HCT116 (cell line): ENCODE data around the gene HPS3. TPM values are rescaled to one million over a fixed set of nuclear protein-coding genes. Genes with fewer than 3 reads are reported as not detected.

Experiments
- ATAC-seq: fragments of 200-7000 bp; cut with Tn5 transposase; 2 replicates; pipeline ENCODE4 v1.9.1; 2020; ENCODE audit warnings: mild to moderate bottlenecking, moderate library complexity
- BruUV-seq: library from RNA; stranded (reverse); fragments of 400-500 nt; replicated peaks from 2 replicates; lab custom pipeline; 2021; lab: Mats Ljungman, UMichigan
- CTCF ChIA-PET: fragments of 300-600 bp; sonication (Branson Sonifier 250); formaldehyde crosslinking; loops from one replicate; lab custom pipeline; 2021; ENCODE audit warnings: antibody characterized with exemption; lab: Charles Lee
- POLR2A ChIA-PET: fragments of 300-600, 350-600 bp; sonication (Branson Sonifier 250); formaldehyde crosslinking; loops from one replicate; lab custom pipeline; 2021; ENCODE audit warnings: antibody characterized with exemption; lab: Charles Lee
- RAD21 ChIA-PET, 2 experiments: fragments of 300-600 bp; sonication (Branson Sonifier 250); formaldehyde crosslinking; loops; one replicate each; lab custom pipeline; 2023; ENCODE audit warnings: low total read pairs in 2 of 2; ENCODE audit not compliant: uncharacterized antibody in 2 of 2, unreplicated experiment in 2 of 2, low non-redundant PET in 1 of 2; lab: Charles Lee
- DNase-seq: peaks from one replicate; pipeline ENCODE4 v3.0.0-alpha.2; 2010; ENCODE audit warnings: low read depth, low spot score
- H2AFZ ChIP-seq: fragments of 200-600 bp; shearing (Covaris generic), sonication (generic); 2 replicates; pipeline ENCODE4 v1.6.1; 2017; ENCODE audit warnings: low read depth, mixed run types, mixed read lengths, antibody characterized with exemption, low read length; ENCODE audit not compliant: poor library complexity, severe bottlenecking
- H3K27ac ChIP-seq: 2 replicates; pipeline ENCODE4 v1.5.1; 2012; ENCODE audit warnings: low read depth, low read length
- H3K27me3 ChIP-seq: fragments of 200-600 bp; sonication (generic); 2 replicates; pipeline ENCODE4 v1.6.1; 2016; ENCODE audit warnings: mixed run types, low read length, mixed read lengths; ENCODE audit not compliant: insufficient read depth
- H3K36me3 ChIP-seq, 2 experiments: fragments of 200-500 bp in 1 of 2; fragments of 200-600 bp in 1 of 2; sonication (Bioruptor generic) in 1 of 2; sonication (generic) in 1 of 2; 2 replicates each; pipeline versions ENCODE4 v1.5.1 to v1.6.1; 2014 to 2016; ENCODE audit warnings: low read length in 2 of 2, inconsistent platforms in 1 of 2, mixed read lengths in 1 of 2, mixed run types in 1 of 2; ENCODE audit not compliant: insufficient read depth in 2 of 2, control insufficient read depth in 1 of 2
- H3K4me1 ChIP-seq, 2 experiments: fragments of 200-600 bp in 1 of 2; sonication (generic) in 1 of 2; 2 replicates each; pipeline versions ENCODE4 v1.5.1 to v1.6.1; 2012 to 2017; ENCODE audit warnings: low read length in 2 of 2, inconsistent platforms in 1 of 2, mild to moderate bottlenecking in 1 of 2, mixed read lengths in 1 of 2, mixed run types in 1 of 2, moderate library complexity in 1 of 2; ENCODE audit not compliant: insufficient read depth in 2 of 2, control insufficient read depth in 1 of 2
- H3K4me2 ChIP-seq: fragments of 200-600 bp; sonication (generic); 2 replicates; pipeline ENCODE4 v1.6.1; 2017; ENCODE audit warnings: mixed run types, low read length, mixed read lengths
- H3K4me3 ChIP-seq, 2 experiments: fragments of 200-600 bp in 1 of 2; sonication (generic) in 1 of 2; replicated peaks in 1 of 2; 2 replicates each; pipeline ENCODE4 v1.5.1; 2011 to 2016; ENCODE audit warnings: low read length in 2 of 2, control low read depth in 1 of 2, low read depth in 1 of 2, mild to moderate bottlenecking in 1 of 2, mixed read lengths in 1 of 2, mixed run types in 1 of 2
- H3K79me2 ChIP-seq: fragments of 200-600 bp; sonication (generic); 2 replicates; pipeline ENCODE4 v1.6.1; 2017; ENCODE audit warnings: mild to moderate bottlenecking, mixed run types, low read length, moderate library complexity, mixed read lengths; ENCODE audit not compliant: insufficient read depth
- H3K9ac ChIP-seq: fragments of 200-600 bp; sonication (generic); 2 replicates; pipeline ENCODE4 v1.6.1; 2016; ENCODE audit warnings: low read length, mixed read lengths
- H3K9me2 ChIP-seq: fragments of 200-600 bp; sonication (generic), shearing (Covaris generic); 2 replicates; pipeline ENCODE4 v1.6.1; 2017; ENCODE audit warnings: mixed run types, mild to moderate bottlenecking, moderate library complexity; ENCODE audit not compliant: insufficient read depth
- H3K9me3 ChIP-seq, 2 experiments: fragments of 200-500 bp in 1 of 2; fragments of 200-600 bp in 1 of 2; sonication (Bioruptor generic) in 1 of 2; sonication (generic) in 1 of 2; 2 replicates each; pipeline ENCODE4 v1.6.1; 2014 to 2017; ENCODE audit warnings: low read length in 2 of 2, mixed read lengths in 2 of 2, inconsistent platforms in 1 of 2, low read depth in 1 of 2, mild to moderate bottlenecking in 1 of 2, mixed run types in 1 of 2, moderate library complexity in 1 of 2; ENCODE audit not compliant: control insufficient read depth in 1 of 2, insufficient read depth in 1 of 2
- H4K20me1 ChIP-seq: fragments of 200-600 bp; sonication (generic), shearing (Covaris generic); 2 replicates; pipeline ENCODE4 v1.6.1; 2017; ENCODE audit warnings: mixed run types, mild to moderate bottlenecking, moderate library complexity; ENCODE audit not compliant: insufficient read depth
- CBX3 ChIP-seq: IDR thresholded peaks from 2 replicates; pipeline ENCODE4 v1.6.1; 2012; ENCODE audit warnings: low read depth
- EGR1 ChIP-seq: IDR thresholded peaks from 2 replicates; pipeline ENCODE4 v1.6.1; 2012; ENCODE audit warnings: low read depth
- EZH2 ChIP-seq: fragments of 200-600 bp; sonication (generic); IDR thresholded peaks from 2 replicates; pipeline ENCODE4 v1.6.1; 2017; ENCODE audit warnings: antibody characterized with exemption, mixed run types
- FOSL1 ChIP-seq: IDR thresholded peaks from 2 replicates; pipeline ENCODE4 v1.6.1; 2012; ENCODE audit warnings: low read depth
- JUND ChIP-seq: IDR thresholded peaks from 2 replicates; pipeline ENCODE4 v1.6.1; 2012
- REST ChIP-seq: IDR thresholded peaks from 2 replicates; pipeline ENCODE4 v1.6.1; 2012; ENCODE audit warnings: low read depth
- SP1 ChIP-seq: IDR thresholded peaks from 2 replicates; pipeline ENCODE4 v1.6.1; 2012; ENCODE audit warnings: low read depth
- SRF ChIP-seq: IDR thresholded peaks from 2 replicates; pipeline ENCODE4 v1.6.1; 2012; ENCODE audit warnings: low read depth
- YY1 ChIP-seq: IDR thresholded peaks from 2 replicates; pipeline ENCODE4 v1.6.1; 2011; ENCODE audit warnings: low read length, low read depth, moderate library complexity, mild to moderate bottlenecking; ENCODE audit not compliant: insufficient replicate concordance; ENCODE audit errors: extremely low read depth
- ZNF274 ChIP-seq: fragments of 200-500 bp; sonication (Bioruptor generic); IDR thresholded peaks from 2 replicates; pipeline ENCODE4 v1.6.1; 2014; ENCODE audit warnings: mild to moderate bottlenecking, low read depth, low read length, inconsistent platforms
- intact Hi-C: fragments of 100-400 bp; cut with micrococcal nuclease; formaldehyde crosslinking; loops from 2 replicates; pipeline ENCODE4 v1.10.0; 2022
- total RNA-seq: library from RNA; stranded (reverse); gene quantifications from one replicate; pipeline ENCODE4 v1.2.1, GENCODE V29; 2021; ENCODE audit not compliant: unreplicated experiment

The HPS3 gene
- total RNA-seq, 1 experiment from 2014 or later: 17.1 TPM

GRCh38 chr3:149214702-149215101 lies 85.3 kb downstream of the HPS3 start:
- Histone ChIP-seq H3K79me2 (no peaks in the 10 kb centered on the region), H2AFZ (no peak overlapping the region), H3K4me3 (no peak overlapping the region), H3K9me3 (no peaks in the 10 kb centered on the region), H3K27me3 (no peaks in the 10 kb centered on the region), H4K20me1 (no peaks in the 10 kb centered on the region), H3K36me3 (no peaks in the 10 kb centered on the region), H3K4me1 (no peaks in the 10 kb centered on the region), H3K4me2 (no peak overlapping the region), H3K9me2 (no peaks in the 10 kb centered on the region), H3K9ac (no peak overlapping the region)
- no TSS peak for BruUV-seq
- no peak for ATAC-seq
- RAD21 ChIA-PET: no interaction called here
- POLR2A ChIA-PET: no interaction called here
- no peak for TF ChIP-seq SP1
- no peak for TF ChIP-seq EGR1
- no peak for TF ChIP-seq JUND
- TF ChIP-seq ZNF274: no peak
- TF ChIP-seq YY1: no peak
- TF ChIP-seq, all 23 proteins: peak for 0
- CTCF ChIA-PET: no interaction called here
- intact Hi-C loops: no loop called here
- H3K27ac ChIP-seq: no peak overlapping the region
- DNase-seq: no peak

GRCh38 chr3:149215515-149215914 lies 86.1 kb downstream of the HPS3 start:
- H3K4me1 ChIP-seq: no peaks in the 10 kb centered on the region
- RAD21 ChIA-PET: no interaction called here
- POLR2A ChIA-PET: no interaction called here
- CTCF ChIA-PET: no interaction called here
- H3K9me3 ChIP-seq: no peaks in the 10 kb centered on the region
- no peaks in the 10 kb centered on the region for H4K20me1 ChIP-seq
- H3K27me3 ChIP-seq: no peaks in the 10 kb centered on the region
- no TSS peak for BruUV-seq
- ATAC-seq (no peak), DNase-seq (no peak)
- H3K4me3 ChIP-seq: no peak overlapping the region
- no peaks in the 10 kb centered on the region for H3K9me2 ChIP-seq
- H3K79me2 ChIP-seq: no peaks in the 10 kb centered on the region
- no peak overlapping the region for H3K27ac ChIP-seq
- no peak overlapping the region for H3K4me2 ChIP-seq
- TF ChIP-seq ZNF274: no peak
- no peak for TF ChIP-seq REST
- TF ChIP-seq CBX3: no peak
- no peak for TF ChIP-seq EZH2
- TF ChIP-seq EGR1: no peak
- no peak for TF ChIP-seq SRF
- no peak for TF ChIP-seq FOSL1
- intact Hi-C loops: no loop called here
- H2AFZ ChIP-seq: no peak overlapping the region
- H3K9ac ChIP-seq: no peak overlapping the region
- H3K36me3 ChIP-seq: no peaks in the 10 kb centered on the region
